Hepatocyte (in vitro differentiated cells): Measurements from ENCODE around the gene FCHO1.

ENCODE experiments used
- CTCF ChIP-seq: fragments of 200-600 bp; sonication (generic); IDR thresholded peaks from 2 replicates; pipeline ENCODE4 v1.5.1; 2016; ENCODE audit warnings: antibody characterized with exemption, mild to moderate bottlenecking; ENCODE audit not compliant: poor library complexity
- EZH2 ChIP-seq: fragments of 200-600 bp; sonication (generic); IDR thresholded peaks from 2 replicates; pipeline ENCODE4 v1.6.1; 2016; ENCODE audit warnings: antibody characterized with exemption, mild to moderate bottlenecking, borderline replicate concordance
- EZH2phosphoT487 ChIP-seq: fragments of 200-600 bp; sonication (generic); IDR thresholded peaks from one replicate; pipeline ENCODE4 v1.6.1; 2018; ENCODE audit warnings: antibody characterized with exemption, mild to moderate bottlenecking, low read depth, moderate library complexity; ENCODE audit not compliant: unreplicated experiment, severe bottlenecking

- TF ChIP-seq CTCF (no peak), EZH2phosphoT487 (no peak), EZH2 (no peak)
Observed at GRCh38 chr19:17721821-17722220, 29.5 kb upstream of the FCHO1 start.
